Measurements from ENCODE around the gene OR5H14. TPM values are rescaled to one million over a fixed set of nuclear protein-coding genes. Genes with fewer than 3 reads are reported as not detected.
"Not testable (repeated sequence)": the region's sequence is repeated elsewhere in the genome, so short reads cannot be mapped to it uniquely, and the experiment has no call there.

Gene OR5H14
- not detected for polyA plus RNA-seq (2013, experiment 1 of 2; ENCODE audit: insufficient read length)
- 0.01 TPM for polyA plus RNA-seq (2013, experiment 2 of 2; ENCODE audit: insufficient read length)

DNA sequence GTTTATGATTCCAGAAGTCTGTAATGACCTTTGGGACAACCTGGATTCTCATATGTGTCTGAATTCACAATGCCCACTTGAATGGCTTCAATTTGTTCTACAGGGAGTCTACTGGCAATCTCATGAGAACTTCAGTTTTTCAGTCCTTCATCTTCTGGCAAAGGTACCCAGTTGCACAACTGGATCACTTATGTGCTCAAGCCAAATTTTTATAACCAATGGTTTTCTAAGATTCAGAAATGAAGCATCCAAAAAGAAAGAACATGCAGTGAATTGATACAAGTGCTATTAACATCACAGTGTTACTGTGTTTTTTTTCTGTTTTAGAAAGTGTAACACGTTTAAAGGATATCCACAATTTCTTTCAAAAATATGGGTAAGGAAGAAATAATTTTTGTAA lies at the start of gene OR5H14:
OR5H14 (plus strand) TSS at position 301 of the 400 bp plus-strand sequence. CDS start 1,907 bp downstream, outside the sequence.
- no peak for DNase-seq

- no peak for DNase-seq
These were observed 47.4 kb upstream of the OR5H14 start for GRCh38 chr3:98099848-98100247.

DNA sequence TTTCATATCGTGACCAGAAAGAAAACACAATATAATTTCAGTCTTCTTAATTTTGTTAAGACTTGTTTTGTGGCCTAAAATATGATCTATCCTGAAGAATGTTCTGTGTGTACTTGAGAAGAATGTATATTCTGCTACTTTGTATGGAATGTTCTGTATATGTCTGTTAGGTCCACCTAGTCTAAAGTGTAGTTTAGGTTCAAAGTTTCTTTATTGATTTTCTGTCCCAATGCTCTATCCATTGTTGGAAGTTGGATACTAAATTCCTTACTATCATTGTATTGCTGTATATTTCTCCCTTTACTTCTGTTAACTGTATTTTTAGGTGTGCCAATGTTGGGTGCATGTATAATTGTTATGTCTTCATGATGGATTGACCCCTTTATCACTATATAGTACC lies 39.1 kb upstream of the OR5H14 start:
- no peak for DNase-seq

DNA sequence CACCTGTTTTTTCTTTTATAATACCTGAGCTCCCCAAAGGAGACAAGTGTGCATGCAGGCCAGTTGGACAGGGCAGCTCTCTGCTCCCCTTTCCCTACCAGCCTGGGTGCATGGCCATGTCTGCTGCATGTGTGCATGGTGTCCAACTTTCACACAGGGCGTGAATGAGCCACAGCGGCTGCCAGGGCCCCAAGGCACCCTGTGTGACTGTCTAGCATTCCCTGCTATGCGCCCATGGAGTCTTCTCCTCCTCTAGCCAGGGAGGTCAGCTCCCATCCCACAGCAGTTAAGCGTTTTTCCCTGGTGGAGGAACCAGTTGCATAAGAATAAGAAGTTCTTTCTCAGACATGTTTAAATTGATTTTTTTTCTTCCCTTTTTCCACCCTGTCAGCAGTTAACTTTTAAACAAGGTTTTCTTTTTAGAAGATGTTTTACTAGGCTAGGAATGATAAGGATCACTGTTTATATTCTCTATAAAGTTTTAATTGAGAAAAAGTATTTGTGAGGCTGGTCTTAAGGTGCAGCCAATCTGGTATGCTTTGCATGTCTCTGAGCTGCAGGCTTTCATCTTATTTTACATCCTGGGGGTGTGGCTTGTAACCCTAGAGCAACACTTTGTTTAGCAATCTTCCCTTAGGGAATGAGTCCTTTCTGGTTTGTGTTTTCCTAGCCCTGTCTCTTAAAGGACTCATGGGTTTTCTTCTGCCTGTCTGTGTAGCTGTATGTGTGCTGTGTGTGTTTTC lies 37.3 kb upstream of the OR5H14 start:
- no peak for DNase-seq

GRCh38 chr3:98110550-98110908 lies 36.8 kb upstream of the OR5H14 start:
- no peak for DNase-seq

- DNase-seq, result no peak
These were observed 33.0 kb upstream of the OR5H14 start for GRCh38 chr3:98114264-98114663.

- DNase-seq, result no peak
These were observed 31.6 kb upstream of the OR5H14 start for GRCh38 chr3:98115717-98116116.

GRCh38 chr3:98130421-98130820 lies 16.9 kb upstream of the OR5H14 start, which contains the start of gene OR5H1:
OR5H1 (plus strand) TSS chr3:98130721; CDS start chr3:98132698, 1,977 bp downstream.
- DNase-seq, result no peak

DNA sequence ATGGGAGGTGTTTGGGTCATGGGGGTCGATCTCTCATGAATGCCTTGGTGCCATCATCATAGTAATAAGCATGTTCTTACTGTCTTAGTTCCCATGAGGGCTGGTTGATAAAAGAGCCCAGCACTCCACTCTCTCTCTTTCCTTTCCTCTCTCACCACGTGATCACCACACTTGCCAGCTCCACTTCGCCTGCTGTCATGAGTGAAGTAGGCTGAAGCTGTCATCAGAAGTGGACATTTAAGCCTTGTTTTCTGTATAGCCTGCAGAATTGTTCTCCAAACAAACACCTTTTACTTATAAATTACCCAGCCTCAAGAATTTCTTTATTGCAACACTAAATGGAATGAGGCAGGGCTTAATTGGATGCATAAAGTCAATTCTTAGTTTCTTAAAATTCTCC lies 10.6 kb upstream of the OR5H14 start:
- DNase-seq, result no peak

GRCh38 chr3:98137826-98138557 lies 9.3 kb upstream of the OR5H14 start:
- DNase-seq, result not testable (repeated sequence)

- no peak for DNase-seq
These were observed 6.7 kb upstream of the OR5H14 start for GRCh38 chr3:98140531-98140930.

DNA sequence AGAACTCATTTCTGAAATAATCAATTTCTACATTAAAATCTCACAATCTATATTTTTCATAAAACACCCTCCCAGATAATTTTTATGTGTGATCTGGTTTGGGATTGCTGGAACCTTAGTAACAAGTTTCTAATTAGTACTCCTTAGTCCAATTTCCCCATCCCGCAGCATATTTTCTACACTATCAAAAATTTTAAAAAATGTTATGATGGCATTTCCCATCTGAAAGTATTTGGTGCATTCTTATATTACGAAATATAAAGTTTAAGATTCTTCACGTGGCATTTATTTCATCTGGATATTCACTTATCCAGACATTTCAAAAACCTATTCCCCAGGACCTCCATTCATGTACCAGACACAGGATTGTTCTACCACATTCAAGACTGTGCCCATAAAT lies 1.5 kb downstream of the OR5H14 start:
- no peak for DNase-seq

DNA sequence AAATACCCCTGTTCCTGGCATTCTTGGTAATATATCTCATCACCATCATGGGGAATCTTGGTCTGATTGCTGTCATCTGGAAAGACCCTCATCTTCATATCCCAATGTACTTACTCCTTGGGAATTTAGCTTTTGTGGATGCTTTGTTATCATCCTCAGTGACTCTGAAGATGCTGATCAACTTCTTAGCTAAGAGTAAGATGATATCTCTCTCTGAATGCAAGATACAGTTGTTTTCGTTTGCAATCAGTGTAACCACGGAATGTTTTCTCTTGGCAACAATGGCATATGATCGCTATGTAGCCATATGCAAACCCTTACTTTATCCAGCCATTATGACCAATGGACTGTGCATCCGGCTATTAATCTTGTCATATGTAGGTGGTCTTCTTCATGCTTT lies 2.2 kb downstream of the OR5H14 start:
- DNase-seq, result not testable (repeated sequence)

DNA sequence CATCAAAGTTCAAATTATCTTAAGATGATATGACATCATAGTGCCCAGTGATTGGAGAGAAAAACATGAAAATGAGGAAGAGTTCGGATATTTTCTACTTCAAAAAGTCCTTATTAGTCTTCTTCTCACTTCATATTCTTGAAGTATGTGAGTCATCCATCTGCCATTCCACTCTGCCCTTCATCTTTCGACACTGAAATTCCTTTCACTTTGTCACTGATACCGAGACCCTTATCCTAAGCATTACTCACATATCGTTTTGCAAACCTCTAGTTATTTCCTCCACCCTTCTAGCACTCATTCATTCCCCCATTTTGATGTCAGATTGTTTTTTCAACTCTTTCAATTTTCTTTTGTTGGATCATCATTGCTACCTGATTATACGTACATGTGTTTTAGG lies 4.0 kb downstream of the OR5H14 start:
- no peak for DNase-seq

DNA sequence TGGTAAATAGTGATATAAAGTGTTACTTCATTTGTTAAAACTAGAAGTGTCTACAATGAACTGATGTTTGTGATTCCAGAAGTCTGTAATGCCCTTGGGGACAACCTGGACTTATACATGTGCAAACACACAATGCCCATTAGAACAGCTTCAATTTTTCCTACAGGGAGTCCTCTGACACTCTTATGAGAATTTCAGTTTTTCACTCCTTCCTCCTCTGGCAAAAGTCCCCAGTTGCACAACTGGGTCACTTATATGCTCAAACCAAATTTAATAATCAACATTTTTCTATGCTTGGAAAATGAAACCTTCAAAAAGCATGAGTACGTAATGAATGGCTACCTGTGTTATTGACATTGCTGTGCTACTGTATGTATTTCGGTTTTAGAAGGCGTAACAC lies 19.1 kb downstream of the OR5H14 start, which contains the start of gene OR5H15:
OR5H15 (plus strand) TSS at position 301 of the 400 bp plus-strand sequence. CDS start 2,004 bp downstream, outside the sequence.
- no peak for DNase-seq

GRCh38 chr3:98171071-98171470 lies 23.8 kb downstream of the OR5H14 start:
- no peak for DNase-seq

- no peak for DNase-seq
These were observed 25.3 kb downstream of the OR5H14 start for GRCh38 chr3:98172621-98173020.

GRCh38 chr3:98180319-98180890 lies 33.1 kb downstream of the OR5H14 start:
- no peak for DNase-seq

DNA sequence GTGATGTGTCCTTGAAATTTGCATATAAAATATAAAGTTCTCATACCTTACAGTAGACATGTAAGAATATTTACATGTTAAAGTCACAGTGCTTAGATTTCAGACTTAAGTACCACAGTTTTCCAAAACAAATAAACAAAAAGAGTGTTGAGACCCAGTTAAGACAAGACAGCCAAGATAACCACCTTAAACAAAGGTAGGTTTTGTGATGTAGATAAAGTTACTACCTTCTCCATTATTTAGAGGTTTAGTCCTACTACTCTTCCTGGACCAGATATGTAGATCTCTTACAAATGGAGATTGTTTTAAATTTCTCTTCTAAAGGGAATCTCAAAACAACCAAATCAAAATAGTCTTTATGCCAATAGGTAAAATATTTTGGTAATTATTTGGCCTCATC lies 34.9 kb downstream of the OR5H14 start:
- no peak for DNase-seq

DNA sequence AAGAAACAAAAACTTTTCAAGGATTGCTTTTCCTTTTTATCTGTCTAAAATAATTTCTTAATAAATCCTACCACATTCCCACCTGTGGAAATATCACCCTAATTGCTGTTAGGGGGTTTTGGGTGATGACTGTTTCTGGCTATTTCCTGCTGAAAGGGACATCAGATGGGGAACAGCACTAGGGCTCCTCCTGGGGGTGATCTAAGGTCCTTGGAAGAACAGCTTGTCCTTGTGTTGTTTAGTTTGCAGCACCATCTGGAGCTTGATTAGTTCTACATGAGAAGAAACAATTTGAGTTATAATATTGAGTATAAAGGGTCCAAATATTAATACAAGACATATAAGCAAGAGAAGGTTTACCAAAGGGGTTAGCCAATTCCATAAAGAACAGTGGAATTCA lies 37.9 kb downstream of the OR5H14 start:
- no peak for DNase-seq

DNA sequence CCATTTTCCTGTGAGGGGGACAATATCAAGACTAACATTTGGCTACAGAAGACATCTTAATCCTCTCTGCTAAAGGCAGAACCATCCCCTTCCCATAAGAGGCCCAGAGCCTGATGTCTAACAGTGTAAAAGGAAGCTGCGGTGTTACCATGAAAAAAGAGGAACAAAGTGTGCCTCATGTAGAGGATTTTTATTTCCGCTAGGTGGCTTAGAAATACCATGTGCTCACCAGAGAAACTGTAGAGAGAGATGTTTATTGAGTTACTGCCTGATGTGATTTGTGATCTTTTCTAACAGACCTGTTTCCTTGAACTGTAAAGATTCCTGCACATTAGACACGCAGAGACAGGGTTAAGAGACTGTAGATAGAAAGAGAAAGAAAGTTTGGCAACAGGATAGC lies 41.3 kb downstream of the OR5H14 start:
- DNase-seq, result no peak

- not testable (repeated sequence) for DNase-seq
These were observed 43.6 kb downstream of the OR5H14 start for GRCh38 chr3:98190911-98191310.

DNA sequence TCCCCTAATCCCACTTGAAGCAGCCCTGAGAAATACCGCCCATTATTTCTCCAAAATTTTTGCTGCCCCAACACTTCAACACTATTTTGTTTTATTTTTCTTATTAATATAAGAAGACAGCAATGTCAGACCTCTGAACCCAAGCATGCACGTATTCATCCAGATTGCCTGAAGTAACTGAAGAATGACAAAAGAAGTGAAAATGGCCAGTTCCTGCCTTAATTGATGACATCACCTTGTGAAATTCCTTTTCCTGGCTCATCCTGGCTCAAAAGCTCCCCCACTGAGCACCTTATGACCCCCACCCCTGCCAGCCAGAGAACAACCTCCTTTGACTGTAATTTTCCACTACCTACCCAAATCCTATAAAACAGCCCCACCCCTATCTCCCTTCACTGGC lies 49.0 kb downstream of the OR5H14 start:
- DNase-seq, result not testable (repeated sequence)
